ENCODE measurements around the gene THAP11. TPM values are rescaled to one million over a fixed set of nuclear protein-coding genes. Genes with fewer than 3 reads are reported as not detected.
"Not testable (repeated sequence)": the region's sequence is repeated elsewhere in the genome, so short reads cannot be mapped to it uniquely, and the experiment has no call there.

THAP11 gene
- total RNA-seq, 1 donor from 2014 or later = 85.4 TPM

DNA sequence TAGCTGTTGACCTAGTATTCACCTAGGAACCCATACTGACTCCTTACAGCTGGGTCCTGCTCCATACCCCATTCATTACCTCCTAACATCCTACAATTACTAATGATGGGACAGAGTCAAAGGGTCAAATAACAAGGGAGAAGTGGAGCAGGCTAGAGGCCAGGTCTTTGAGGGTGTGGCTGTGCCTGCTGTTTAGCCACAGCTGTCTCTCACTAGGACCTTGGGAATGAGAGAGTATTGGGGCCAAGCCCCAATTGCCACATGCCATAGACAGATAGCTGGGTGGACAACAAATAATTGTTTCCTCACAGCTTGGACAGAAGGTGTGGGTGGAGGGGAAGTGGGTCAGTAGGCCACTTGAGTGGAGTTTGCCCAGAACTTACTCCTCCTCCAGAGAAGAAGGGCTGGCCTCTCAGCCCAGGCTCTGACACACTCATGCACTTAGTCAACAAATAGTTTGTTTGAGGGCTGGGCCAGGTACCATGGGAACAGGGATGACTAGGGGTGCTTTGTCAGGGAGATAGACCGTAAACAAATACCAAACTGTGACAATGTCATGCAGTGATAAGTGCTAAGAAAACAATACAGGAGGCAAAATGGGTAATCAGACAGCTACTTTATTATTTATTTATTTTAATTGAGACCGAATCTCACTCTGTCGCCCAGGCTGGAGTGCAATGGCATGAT, 15.6 kb downstream of the THAP11 start:
- Histone ChIP-seq H3K36me3 (peaks cover 3 to 4% of the 10 kb centered on the region in 2 donors), H3K27ac (peak overlapping the region; percentile 70 to 84), H3K4me1 (peaks cover 21 to 39% of the 10 kb centered on the region in 2 donors), H3K27me3 (no peaks in the 10 kb centered on the region), H3K9me3 (no peaks in the 10 kb centered on the region), H3K4me3 (no peak overlapping the region)
- intact Hi-C loops (cut with DNase I) = no loop called here
- TF ChIP-seq CTCF (IDR thresholded peaks at IDR 0.05) = no peak
- DNase-seq (ENCODE audit: low spot score in 2 of 2) = peak; percentile 35 to 92

GRCh38 chr16:67858500-67858899, 16.4 kb downstream of the THAP11 start:
- no peaks in the 10 kb centered on the region for H3K9me3 ChIP-seq
- no peak for TF ChIP-seq CTCF (IDR thresholded peaks at IDR 0.05)
- intact Hi-C loops (cut with DNase I) = no loop called here
- no peak for DNase-seq (ENCODE audit: low spot score in 2 of 2)
- peaks cover 3 to 4% of the 10 kb centered on the region in 2 donors for H3K36me3 ChIP-seq
- H3K27me3 ChIP-seq = no peaks in the 10 kb centered on the region
- peaks cover 23 to 44% of the 10 kb centered on the region in 2 donors for H3K4me1 ChIP-seq
- no peak overlapping the region for H3K4me3 ChIP-seq
- peak overlapping the region; percentile 70 to 84 for H3K27ac ChIP-seq

GRCh38 chr16:67860589-67861398, 18.7 kb downstream of the THAP11 start:
- intact Hi-C loops (cut with DNase I) = no loop called here
- TF ChIP-seq CTCF (IDR thresholded peaks at IDR 0.05) = no peak
- Histone ChIP-seq H3K27me3 (no peaks in the 10 kb centered on the region), H3K4me3 (no peak overlapping the region), H3K27ac (peak overlapping the region; percentile 90 to 95), H3K9me3 (no peaks in the 10 kb centered on the region), H3K36me3 (peaks cover 9 to 15% of the 10 kb centered on the region in 2 donors), H3K4me1 (peaks cover 31 to 54% of the 10 kb centered on the region in 2 donors)
- DNase-seq (ENCODE audit: low spot score in 2 of 2) = no peak

DNA sequence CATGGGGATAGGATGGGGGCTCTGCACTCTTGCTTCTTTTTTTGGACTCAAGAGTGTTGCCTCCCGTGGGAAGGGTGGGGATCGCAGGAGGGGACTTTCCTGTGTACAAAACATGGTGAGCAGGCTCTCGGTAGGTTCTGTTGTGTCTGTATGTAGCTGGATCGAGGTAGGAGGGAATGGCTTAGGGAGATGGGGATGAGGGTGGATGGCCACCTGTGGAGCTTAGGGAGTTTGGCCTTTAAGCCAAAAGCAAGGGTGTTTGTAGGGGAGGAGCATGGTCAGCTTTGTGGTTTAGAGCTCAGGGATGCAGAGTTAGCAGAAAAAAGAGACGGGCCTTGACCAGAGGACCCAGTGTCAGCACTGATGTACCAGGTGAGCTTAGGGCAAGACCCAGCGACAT, 19.8 kb downstream of the THAP11 start:
- Histone ChIP-seq H3K27me3 (no peaks in the 10 kb centered on the region), H3K4me3 (no peak overlapping the region), H3K9me3 (no peaks in the 10 kb centered on the region), H3K27ac (peak overlapping the region; percentile 90 to 95), H3K4me1 (peaks cover 31 to 51% of the 10 kb centered on the region in 2 donors), H3K36me3 (peaks cover 20 to 25% of the 10 kb centered on the region in 2 donors)
- DNase-seq (ENCODE audit: low spot score in 2 of 2) = no peak
- intact Hi-C loops (cut with DNase I) = loop anchor here (2.0 kb wide), 1 partner anchor 15 kb away; the partner anchor contains the start of genes CENPT and NUTF2
- TF ChIP-seq CTCF (IDR thresholded peaks at IDR 0.05) = no peak

- intact Hi-C loops (cut with DNase I) = loop anchor here (1.0 to 2.0 kb wide), 2 partner anchors 16 to 21 kb away; partner anchors contain the start of genes CENPT, NUTF2 and THAP11
- peaks cover 30 to 36% of the 10 kb centered on the region in 2 donors for H3K36me3 ChIP-seq
- peak overlapping the region; percentile 90 to 95 for H3K27ac ChIP-seq
- H3K27me3 ChIP-seq = no peaks in the 10 kb centered on the region
- H3K9me3 ChIP-seq = no peaks in the 10 kb centered on the region
- TF ChIP-seq CTCF (IDR thresholded peaks at IDR 0.05) = no peak
- peak; percentile 65 to 95 for DNase-seq (ENCODE audit: low spot score in 2 of 2)
- H3K4me1 ChIP-seq = peaks cover 26 to 42% of the 10 kb centered on the region in 2 donors
- peak overlapping the region; percentile 17 to 29 for H3K4me3 ChIP-seq
These were observed 20.8 kb downstream of the THAP11 start for GRCh38 chr16:67862623-67863583.

DNA sequence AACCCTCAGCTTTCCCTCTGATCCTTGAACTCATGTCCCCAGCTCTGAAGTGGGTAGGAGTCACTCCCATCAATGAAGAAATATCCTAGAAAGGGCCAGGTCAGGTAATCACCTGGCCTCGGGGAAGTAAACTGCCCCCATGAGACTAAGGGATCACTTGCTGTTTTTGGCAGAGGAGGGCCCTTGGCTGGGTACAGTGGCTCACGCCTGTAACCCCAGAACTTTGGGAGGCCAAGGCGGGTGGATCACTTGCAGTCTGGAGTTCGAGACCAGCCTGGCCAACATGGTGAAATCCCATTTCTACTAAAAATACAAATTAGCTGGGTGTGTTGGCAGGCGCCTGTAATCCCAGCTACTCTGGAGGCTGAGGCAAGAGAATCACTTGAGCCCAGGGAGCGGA, 21.9 kb downstream of the THAP11 start:
- peak overlapping the region in 1 of 2 donors; percentile 20 for H3K4me3 ChIP-seq
- intact Hi-C loops (cut with DNase I); DNase-seq (ENCODE audit: low spot score in 2 of 2); H3K27me3 ChIP-seq; H3K9me3 ChIP-seq: not testable (repeated sequence)
- peaks cover 23 to 39% of the 10 kb centered on the region in 2 donors for H3K4me1 ChIP-seq
- peak overlapping the region; percentile 90 to 95 for H3K27ac ChIP-seq
- peaks cover 40 to 47% of the 10 kb centered on the region in 2 donors for H3K36me3 ChIP-seq
